IMR-90 (cell line): ENCODE results near the gene OSBPL6. TPM values are rescaled to one million over a fixed set of nuclear protein-coding genes. Genes with fewer than 3 reads are reported as not detected.

Source experiments
- ATAC-seq: fragments of 200-7000 bp; cut with Tn5 transposase; 2 replicates; pipeline ENCODE4 v1.9.1; 2020; ENCODE audit warnings: low read depth, mild to moderate bottlenecking, moderate library complexity
- BruUV-seq: library from RNA; stranded (reverse); fragments of 400-500 nt; replicated peaks from 2 replicates; lab custom pipeline; 2021; lab: Mats Ljungman, UMichigan
- CTCF ChIA-PET: fragments of 300-600 bp; formaldehyde crosslinking; extraction: SDS; loops from one replicate; lab custom pipeline; 2021; ENCODE audit warnings: antibody characterized with exemption; lab: Yijun Ruan, JAX
- POLR2A ChIA-PET: fragments of 300-600 bp; sonication (Branson Sonifier 250); formaldehyde crosslinking; loops from one replicate; lab custom pipeline; 2022; ENCODE audit warnings: antibody characterized with exemption; ENCODE audit not compliant: unreplicated experiment; lab: Charles Lee
- DNase-seq: peaks from one replicate; pipeline ENCODE4 v3.0.0; 2013
- H2AFZ ChIP-seq: replicated peaks from 2 replicates; pipeline ENCODE3; 2013; ENCODE audit warnings: low read length, mild to moderate bottlenecking; ENCODE audit not compliant: poor library complexity
- H2AK5ac ChIP-seq: 2 replicates; pipeline ENCODE4 v1.6.1; 2013; ENCODE audit warnings: low read depth, low read length, inconsistent platforms
- H2AK9ac ChIP-seq: replicated peaks from 2 replicates; pipeline ENCODE3; 2013; ENCODE audit warnings: mild to moderate bottlenecking, low read depth, low read length, moderate library complexity; ENCODE audit not compliant: poor library complexity
- H2BK120ac ChIP-seq: 2 replicates; pipeline ENCODE4 v1.6.1; 2013; ENCODE audit warnings: low read depth, low read length, inconsistent platforms
- H2BK15ac ChIP-seq: 3 replicates; pipeline ENCODE4 v1.6.1; 2013; ENCODE audit warnings: low read depth, low read length, inconsistent platforms
- H2BK20ac ChIP-seq: 2 replicates; pipeline ENCODE4 v1.6.1; 2013; ENCODE audit warnings: low read depth, mild to moderate bottlenecking, inconsistent platforms, low read length, moderate library complexity
- H2BK5ac ChIP-seq: 2 replicates; pipeline ENCODE4 v1.6.1; 2013; ENCODE audit warnings: mild to moderate bottlenecking, low read depth, low read length, inconsistent platforms; ENCODE audit not compliant: poor library complexity, severe bottlenecking
- H3K14ac ChIP-seq: replicated peaks from 2 replicates; pipeline ENCODE4 v1.6.1; 2013; ENCODE audit warnings: low read depth, low read length, inconsistent platforms
- H3K18ac ChIP-seq: 2 replicates; pipeline ENCODE4 v1.6.1; 2013; ENCODE audit warnings: low read depth, low read length, control low read depth
- H3K23ac ChIP-seq: 2 replicates; pipeline ENCODE4 v1.6.1; 2013; ENCODE audit warnings: low read depth, low read length, inconsistent platforms
- H3K27ac ChIP-seq: 2 replicates; pipeline ENCODE4 v1.5.1; 2013; ENCODE audit warnings: mild to moderate bottlenecking, control low read depth, low read length; ENCODE audit not compliant: insufficient read depth
- H3K27me3 ChIP-seq: 2 replicates; pipeline ENCODE4 v1.6.1; 2013; ENCODE audit warnings: low read length; ENCODE audit not compliant: control insufficient read depth, insufficient read depth
- H3K36me3 ChIP-seq: 2 replicates; pipeline ENCODE4 v1.6.1; 2013; ENCODE audit warnings: low read length, mixed read lengths; ENCODE audit not compliant: control insufficient read depth, insufficient read depth
- H3K4ac ChIP-seq: 2 replicates; pipeline ENCODE4 v1.6.1; 2013; ENCODE audit warnings: low read depth, low read length, inconsistent platforms
- H3K4me1 ChIP-seq: 2 replicates; pipeline ENCODE4 v1.6.1; 2013; ENCODE audit warnings: low read length, mixed read lengths; ENCODE audit not compliant: control insufficient read depth, insufficient read depth
- H3K4me2 ChIP-seq: 2 replicates; pipeline ENCODE4 v1.6.1; 2013; ENCODE audit warnings: low read depth, mild to moderate bottlenecking, control low read depth, low read length, moderate library complexity
- H3K4me3 ChIP-seq: 2 replicates; pipeline ENCODE4 v1.5.1; 2013; ENCODE audit warnings: low read depth, mild to moderate bottlenecking, control low read depth, low read length, moderate library complexity; ENCODE audit not compliant: insufficient read depth
- H3K56ac ChIP-seq: 2 replicates; pipeline ENCODE4 v1.6.1; 2013; ENCODE audit warnings: low read length, inconsistent platforms; ENCODE audit not compliant: insufficient read depth; ENCODE audit errors: extremely low read depth
- H3K79me1 ChIP-seq, 2 experiments: 2 replicates each; pipeline ENCODE4 v1.6.1; 2013; ENCODE audit warnings: low read length in 2 of 2, inconsistent platforms in 1 of 2, low read depth in 1 of 2
- H3K9ac ChIP-seq: 2 replicates; pipeline ENCODE4 v1.6.1; 2013; ENCODE audit warnings: low read depth, low read length, control low read depth
- H3K9me1 ChIP-seq: 2 replicates; pipeline ENCODE4 v1.6.1; 2013; ENCODE audit warnings: low read length, inconsistent platforms; ENCODE audit not compliant: insufficient read depth
- H3K9me3 ChIP-seq: 2 replicates; pipeline ENCODE4 v1.6.1; 2013; ENCODE audit warnings: low read length; ENCODE audit not compliant: control insufficient read depth, insufficient read depth
- H4K20me1 ChIP-seq: 2 replicates; pipeline ENCODE4 v1.6.1; 2013; ENCODE audit warnings: low read length, inconsistent platforms; ENCODE audit not compliant: insufficient read depth
- H4K5ac ChIP-seq: 2 replicates; pipeline ENCODE4 v1.6.1; 2013; ENCODE audit warnings: mild to moderate bottlenecking, low read depth, low read length, control low read depth
- H4K8ac ChIP-seq, 2 experiments: 2 replicates each; pipeline ENCODE4 v1.6.1; 2013; ENCODE audit warnings: low read depth in 2 of 2, low read length in 2 of 2, control low read depth in 1 of 2, inconsistent platforms in 1 of 2
- H4K91ac ChIP-seq: 2 replicates; pipeline ENCODE4 v1.6.1; 2013; ENCODE audit warnings: low read depth, low read length, inconsistent platforms; ENCODE audit not compliant: insufficient read depth
- CHD1 ChIP-seq: IDR thresholded peaks from 2 replicates; pipeline ENCODE4 v1.6.1; 2012; ENCODE audit warnings: low read depth, low read length, improper control_type of control experiment
- POLR2A ChIP-seq: IDR thresholded peaks from 2 replicates; pipeline ENCODE4 v1.6.1; 2012; ENCODE audit warnings: mild to moderate bottlenecking, low read depth, low read length
- RAD21 ChIP-seq: IDR thresholded peaks from 2 replicates; pipeline ENCODE4 v1.6.1; 2012; ENCODE audit warnings: low read length, improper control_type of control experiment
- WGBS, 2 experiments: methylation state at CpG; one replicate each; pipeline versions ENCODE4 v1.1.5 to v1.1.7; 2013; ENCODE audit warnings: missing lambda C conversion rate in 2 of 2; ENCODE audit not compliant: insufficient read length in 1 of 2; ENCODE audit errors: extremely low coverage in 2 of 2; 5-methylcytosine and 5-hydroxymethylcytosine counted together
- dilution Hi-C: fragments of 300-500 bp; cut with HindIII; formaldehyde crosslinking; loops from one replicate; pipeline ENCODE4 v1.14.3; 2018; ENCODE audit warnings: low sequenced_read_pairs; ENCODE audit not compliant: unreplicated experiment
- in situ Hi-C: fragments of 300-500 bp; cut with MboI; formaldehyde crosslinking; loops from 3 replicates; pipeline ENCODE4 v1.14.3; 2019; ENCODE audit warnings: low sequenced_read_pairs, inconsistent platforms, mixed read lengths
- intact Hi-C: fragments of 100-400 bp; cut with micrococcal nuclease; formaldehyde crosslinking; loops from 2 replicates; pipeline ENCODE4 v1.10.0; 2022
- polyA plus RNA-seq, 3 experiments: library from polyadenylated mRNA; depleted of rRNA; stranded (reverse); fragments of >200 nt; gene quantifications; 2 replicates each; pipeline ENCODE4 v1.2.3, GENCODE V29; 2012; ENCODE audit warnings: low replicate concordance in 1 of 3
- total RNA-seq: library from RNA; depleted of rRNA; stranded (reverse); fragments of >200 nt; gene quantifications from 2 replicates; pipeline ENCODE4 v1.2.3, GENCODE V29; 2012
- TF ChIP-seq, protein P1 (sequence below): conservative IDR thresholded peaks from 2 replicates; pipeline ENCODE4 v1.5.1; 2012; ENCODE audit warnings: mild to moderate bottlenecking, low read depth, low read length, improper control_type of control experiment
- TF ChIP-seq, protein P2 (sequence below): fragments of 150-350 bp; IDR thresholded peaks from 2 replicates; pipeline ENCODE4 v1.6.1; 2017; ENCODE audit warnings: mild to moderate bottlenecking, antibody characterized with exemption, low read length, low read depth

OSBPL6 gene
- total and polyA plus RNA-seq, 2 of the 4 experiments (the other 2 are of a cell fraction): 3.2 to 3.7 TPM

DNA sequence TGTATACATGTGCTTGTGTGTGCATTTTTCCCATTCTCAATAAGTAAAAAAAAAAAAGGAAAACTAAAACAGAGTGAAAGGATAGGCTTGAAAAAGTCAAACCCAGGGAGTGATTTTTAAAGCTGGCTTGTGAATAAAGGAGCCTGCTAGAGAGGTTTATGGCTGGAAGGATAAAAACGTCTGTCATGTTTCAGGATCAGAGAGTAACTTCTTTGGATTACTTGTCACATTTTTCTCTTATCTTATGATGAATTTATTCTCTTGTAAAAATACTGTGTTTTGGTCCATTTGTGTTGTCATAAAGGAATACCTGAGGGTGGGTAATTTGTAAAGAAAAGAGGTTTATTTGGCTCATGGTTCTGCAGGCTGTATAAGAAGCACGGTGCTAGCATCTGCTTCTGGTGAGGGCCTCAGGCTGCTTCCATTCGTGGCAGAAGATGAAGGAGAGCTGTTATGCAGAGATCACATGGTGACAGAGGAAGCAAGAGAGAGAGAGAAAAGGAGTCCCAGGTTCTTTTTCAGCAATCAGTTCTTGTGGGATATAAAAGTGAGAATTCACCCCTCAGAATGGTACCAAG lies 89.1 kb downstream of the OSBPL6 start:
- POLR2A ChIA-PET: no interaction called here
- Histone ChIP-seq H3K79me1 (peaks cover 0 to 6% of the 10 kb centered on the region in 2 experiments; a peak in 1 of 4 replicates), H3K4ac (no peak overlapping the region), H3K18ac (no peak overlapping the region), H3K9ac (no peak overlapping the region), H3K27me3 (no peaks in the 10 kb centered on the region), H2AFZ (no peak overlapping the region), H3K14ac (no peak overlapping the region), H2AK5ac (no peak overlapping the region), H4K8ac (no peak overlapping the region), H2BK120ac (no peak overlapping the region), H4K5ac (no peak overlapping the region), H3K23ac (no peak overlapping the region), H3K9me1 (peaks cover 4% of the 10 kb centered on the region), H2BK5ac (no peak overlapping the region), H3K9me3 (no peaks in the 10 kb centered on the region), H3K4me1 (no peaks in the 10 kb centered on the region), H4K20me1 (no peaks in the 10 kb centered on the region), H4K91ac (no peak overlapping the region), H2BK15ac (no peak overlapping the region), H3K36me3 (no peaks in the 10 kb centered on the region), H2AK9ac (no peak overlapping the region), H3K4me2 (no peak overlapping the region), H3K4me3 (no peak overlapping the region), H3K56ac (no peak overlapping the region), H2BK20ac (no peak overlapping the region), H3K27ac (no peak overlapping the region)
- in situ Hi-C loops (no loop called here), intact Hi-C loops (no loop called here), dilution Hi-C loops (no loop called here)
- no CpG with 5 or more reads among the region's 3 CpGs for WGBS, 2 experiments
- no peak for ATAC-seq
- DNase-seq: no peak
- BruUV-seq: no TSS peak
- CTCF ChIA-PET: no interaction called here
- TF ChIP-seq CHD1 (no peak), RAD21 (no peak), POLR2A (no peak)
- TF ChIP-seq, protein P1, sequence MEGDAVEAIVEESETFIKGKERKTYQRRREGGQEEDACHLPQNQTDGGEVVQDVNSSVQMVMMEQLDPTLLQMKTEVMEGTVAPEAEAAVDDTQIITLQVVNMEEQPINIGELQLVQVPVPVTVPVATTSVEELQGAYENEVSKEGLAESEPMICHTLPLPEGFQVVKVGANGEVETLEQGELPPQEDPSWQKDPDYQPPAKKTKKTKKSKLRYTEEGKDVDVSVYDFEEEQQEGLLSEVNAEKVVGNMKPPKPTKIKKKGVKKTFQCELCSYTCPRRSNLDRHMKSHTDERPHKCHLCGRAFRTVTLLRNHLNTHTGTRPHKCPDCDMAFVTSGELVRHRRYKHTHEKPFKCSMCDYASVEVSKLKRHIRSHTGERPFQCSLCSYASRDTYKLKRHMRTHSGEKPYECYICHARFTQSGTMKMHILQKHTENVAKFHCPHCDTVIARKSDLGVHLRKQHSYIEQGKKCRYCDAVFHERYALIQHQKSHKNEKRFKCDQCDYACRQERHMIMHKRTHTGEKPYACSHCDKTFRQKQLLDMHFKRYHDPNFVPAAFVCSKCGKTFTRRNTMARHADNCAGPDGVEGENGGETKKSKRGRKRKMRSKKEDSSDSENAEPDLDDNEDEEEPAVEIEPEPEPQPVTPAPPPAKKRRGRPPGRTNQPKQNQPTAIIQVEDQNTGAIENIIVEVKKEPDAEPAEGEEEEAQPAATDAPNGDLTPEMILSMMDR: no peak
- TF ChIP-seq, protein P2, sequence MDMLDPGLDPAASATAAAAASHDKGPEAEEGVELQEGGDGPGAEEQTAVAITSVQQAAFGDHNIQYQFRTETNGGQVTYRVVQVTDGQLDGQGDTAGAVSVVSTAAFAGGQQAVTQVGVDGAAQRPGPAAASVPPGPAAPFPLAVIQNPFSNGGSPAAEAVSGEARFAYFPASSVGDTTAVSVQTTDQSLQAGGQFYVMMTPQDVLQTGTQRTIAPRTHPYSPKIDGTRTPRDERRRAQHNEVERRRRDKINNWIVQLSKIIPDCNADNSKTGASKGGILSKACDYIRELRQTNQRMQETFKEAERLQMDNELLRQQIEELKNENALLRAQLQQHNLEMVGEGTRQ: no peak
